Activated CD4-positive, alpha-beta T cell treated with anti-CD3 and anti-CD28 coated beads, Interleukin-2, Interleukin-6, amounts not matched to agents 100 ng/mL and 50 ng/mL, durations not matched to agents 16 hours and 8 hours (primary cell): ENCODE measurements around the gene PALM3.
"Not testable (repeated sequence)": the region's sequence is repeated elsewhere in the genome, so short reads cannot be mapped to it uniquely, and the experiment has no call there.

Experiments used
- DNase-seq: peaks from one replicate; pipeline ENCODE4 v3.0.0-alpha.2; 2020

The PALM3 gene

DNA sequence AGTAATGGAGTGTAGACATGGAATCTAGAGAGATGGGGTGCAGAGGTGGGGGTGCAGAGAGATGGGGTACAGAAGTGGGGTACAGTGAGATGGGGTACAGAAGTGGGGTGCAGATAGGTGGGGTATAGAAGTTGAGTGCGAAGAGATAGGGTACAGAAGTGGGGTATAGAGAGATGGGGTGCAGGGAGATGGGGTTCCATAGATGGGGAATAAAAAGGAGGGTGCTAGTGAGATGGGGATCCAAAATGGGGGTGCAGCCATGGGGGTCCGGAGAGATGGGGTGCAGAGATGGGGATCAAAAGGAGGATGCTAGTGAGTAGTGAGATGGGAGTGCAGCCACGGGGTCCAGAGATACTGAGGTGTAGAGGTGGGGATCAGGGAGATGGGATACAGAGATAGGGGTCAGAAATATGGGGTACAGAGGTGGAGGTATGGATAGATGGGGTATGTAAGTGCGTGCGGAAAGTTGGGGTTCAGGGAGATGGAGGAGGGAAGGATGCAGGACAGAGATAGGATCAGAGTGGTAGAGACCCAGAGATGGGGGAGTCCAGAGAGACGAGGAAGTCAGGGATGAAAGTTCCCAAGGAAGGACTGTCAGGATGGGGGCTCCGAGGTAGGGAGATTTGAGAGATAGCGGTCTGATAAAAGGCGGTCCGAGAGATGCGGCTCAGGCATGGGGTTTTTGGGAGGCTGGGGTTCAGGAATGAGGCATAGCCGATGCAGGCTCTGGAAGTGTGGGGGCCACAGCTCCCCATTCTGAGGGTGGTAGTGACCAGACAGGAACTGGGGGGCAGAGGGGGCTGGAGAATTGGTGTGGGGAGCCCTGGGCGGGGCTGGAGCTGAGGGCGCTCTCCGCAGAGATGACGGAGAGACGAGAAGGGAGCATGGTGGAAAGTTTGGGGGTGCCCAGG is 3.4 kb downstream of the PALM3 start:
- DNase-seq: no peak

DNA sequence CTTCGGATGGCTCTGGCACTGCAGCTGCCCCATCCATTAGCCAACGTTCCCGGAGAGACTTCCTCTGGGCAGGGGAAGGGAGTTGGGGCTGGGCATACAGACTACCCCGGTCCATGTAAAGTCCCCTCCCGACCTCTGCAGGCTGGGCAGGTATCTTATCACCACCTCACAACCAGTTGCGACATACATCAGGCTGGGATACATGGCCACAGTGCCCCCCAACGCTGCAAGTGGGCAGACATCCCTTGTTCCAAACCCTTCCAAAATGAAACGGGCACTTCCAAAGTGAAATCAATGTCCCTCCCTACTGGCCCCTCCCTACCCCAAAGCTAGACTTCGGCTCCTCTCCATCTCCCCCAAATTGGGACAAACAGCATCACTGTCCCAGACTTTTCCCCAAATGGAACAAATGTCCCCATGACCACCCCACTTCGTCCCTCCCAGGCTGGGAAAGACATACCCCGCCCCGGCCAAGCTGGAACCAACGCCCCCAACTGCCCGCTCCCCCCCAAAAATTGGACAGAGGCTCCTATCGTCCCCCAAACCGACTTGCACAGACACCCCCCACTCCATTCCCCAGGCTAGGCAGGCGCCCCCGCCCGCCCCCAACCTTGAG is 5.0 kb downstream of the PALM3 start:
- no peak for DNase-seq

DNA sequence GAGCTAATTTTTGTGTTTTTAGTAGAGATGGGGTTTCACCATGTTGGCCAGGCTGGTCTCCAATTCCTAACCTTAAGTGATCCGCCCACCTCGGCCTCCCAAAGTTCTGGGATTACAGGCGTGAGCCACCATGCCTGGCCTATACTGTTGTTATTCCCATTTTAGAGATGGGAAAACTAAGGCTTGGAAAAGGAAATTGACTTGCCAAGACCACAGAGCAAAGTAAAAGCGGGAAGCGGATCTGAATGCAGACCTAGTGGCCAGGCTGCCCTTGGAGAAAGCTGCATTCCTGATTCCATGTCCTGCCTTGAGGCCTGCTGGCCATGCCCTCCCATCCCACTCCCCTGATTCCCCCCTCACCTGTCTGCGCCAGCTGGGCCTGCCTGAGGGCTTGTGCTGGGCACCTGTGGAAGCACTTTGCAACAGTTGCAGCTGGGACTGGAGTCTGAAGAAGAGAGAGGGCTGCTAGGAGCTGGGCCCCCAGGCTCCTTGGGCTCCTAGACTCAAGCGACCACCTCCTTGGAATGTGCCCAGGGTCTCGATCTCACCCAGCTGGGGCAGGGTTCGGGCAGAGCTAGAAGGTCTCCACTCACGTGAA is 5.7 kb downstream of the PALM3 start:
- no peak for DNase-seq

DNA sequence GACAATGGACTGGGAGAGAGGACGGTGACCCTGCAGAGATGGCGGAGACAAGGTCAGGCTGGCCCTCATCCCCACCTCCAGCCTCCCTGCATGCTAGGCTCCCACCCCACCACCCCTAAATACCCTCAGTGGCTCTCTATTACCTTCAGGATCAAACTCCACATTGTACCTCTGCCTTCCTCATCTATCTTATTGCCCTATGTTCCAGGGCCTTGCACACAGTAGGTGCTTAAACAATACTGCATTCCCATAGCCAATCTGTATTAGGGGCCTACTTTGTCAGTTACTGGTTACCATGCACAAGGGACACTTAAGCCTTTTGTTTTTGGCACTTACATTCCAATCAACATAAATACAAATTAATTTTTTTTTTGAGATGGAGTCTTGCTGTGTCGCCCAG is 6.5 kb downstream of the PALM3 start:
- DNase-seq: no peak

DNA sequence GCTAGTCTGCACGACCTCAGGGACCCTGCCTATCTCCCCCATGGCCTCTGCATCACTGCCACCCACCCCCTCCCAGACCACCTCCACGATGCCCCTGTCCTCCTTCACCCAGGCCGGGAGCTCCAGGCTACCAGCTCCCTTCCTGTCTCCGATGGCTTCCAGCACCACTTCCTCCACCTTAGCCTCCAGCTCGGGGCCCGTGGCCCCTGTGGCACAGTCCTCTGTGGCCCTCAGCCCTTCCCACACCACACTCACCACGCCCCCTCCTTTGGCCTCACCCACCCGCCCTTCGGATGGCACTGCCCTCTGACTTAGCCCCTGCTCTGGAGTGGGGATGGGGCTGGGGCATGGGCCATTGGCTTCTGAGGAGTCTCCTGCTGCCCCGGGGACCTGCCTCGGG is 7.2 kb downstream of the PALM3 start:
- no peak for DNase-seq

DNA sequence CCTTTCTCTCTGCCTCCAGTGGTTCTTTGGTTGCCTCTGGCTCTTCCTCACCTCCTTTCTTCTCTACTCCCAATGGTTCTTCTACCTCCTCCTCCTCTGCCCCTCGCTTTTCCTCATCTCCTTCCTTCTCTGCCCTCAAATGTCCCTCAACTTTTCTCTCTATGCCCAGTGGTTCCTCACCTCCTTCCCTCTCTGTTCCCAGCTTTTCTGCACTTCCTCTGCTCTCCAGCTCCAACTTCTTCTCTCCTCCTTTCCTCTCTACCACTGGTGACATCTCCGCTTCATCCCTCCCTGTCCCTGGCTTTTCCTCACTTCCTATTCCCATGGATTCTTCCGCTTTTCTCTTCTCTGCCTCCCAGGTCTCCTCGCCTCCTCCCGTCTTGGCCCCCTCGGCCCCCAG is 7.8 kb downstream of the PALM3 start:
- DNase-seq: no peak

DNA sequence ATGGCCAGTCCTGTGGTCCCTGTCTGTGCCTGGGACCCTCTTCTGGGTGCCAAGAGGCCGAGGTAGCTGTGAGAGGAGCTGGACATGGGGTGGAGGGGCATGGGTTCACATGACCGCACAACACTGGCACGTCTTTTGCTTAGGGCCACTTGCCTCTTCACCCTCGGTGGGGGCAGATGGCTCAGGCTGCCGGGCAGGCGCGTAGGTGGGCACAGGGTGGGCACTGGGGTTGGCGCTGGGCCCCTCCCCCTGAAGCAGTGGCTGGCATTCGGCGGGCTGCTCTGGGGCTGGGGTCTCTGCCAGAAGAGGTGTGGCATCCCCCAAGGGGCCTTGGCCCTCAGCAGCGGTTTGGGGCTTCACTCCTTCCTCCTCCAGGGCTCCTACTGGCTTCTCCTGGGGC is 8.4 kb downstream of the PALM3 start:
- no peak for DNase-seq

DNA sequence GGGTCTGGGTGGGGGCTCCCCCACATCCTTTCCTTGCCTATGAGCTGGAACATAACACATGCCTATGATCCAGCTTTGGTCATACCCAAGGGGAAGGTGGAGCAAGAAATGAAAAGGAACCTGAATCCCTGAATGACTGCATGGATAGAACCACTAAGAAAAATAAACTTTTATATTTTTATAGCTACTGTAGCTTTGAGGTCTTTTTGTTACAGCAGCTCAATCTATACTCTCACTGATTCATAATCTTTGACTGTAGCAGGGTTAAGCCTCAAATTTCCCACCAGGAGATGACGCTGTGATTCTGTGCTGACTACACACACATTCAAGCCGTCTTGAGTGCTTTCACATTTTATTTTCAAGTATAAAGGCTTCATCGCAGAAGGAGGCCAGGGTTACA is 8.8 kb downstream of the PALM3 start:
- no peak for DNase-seq

DNA sequence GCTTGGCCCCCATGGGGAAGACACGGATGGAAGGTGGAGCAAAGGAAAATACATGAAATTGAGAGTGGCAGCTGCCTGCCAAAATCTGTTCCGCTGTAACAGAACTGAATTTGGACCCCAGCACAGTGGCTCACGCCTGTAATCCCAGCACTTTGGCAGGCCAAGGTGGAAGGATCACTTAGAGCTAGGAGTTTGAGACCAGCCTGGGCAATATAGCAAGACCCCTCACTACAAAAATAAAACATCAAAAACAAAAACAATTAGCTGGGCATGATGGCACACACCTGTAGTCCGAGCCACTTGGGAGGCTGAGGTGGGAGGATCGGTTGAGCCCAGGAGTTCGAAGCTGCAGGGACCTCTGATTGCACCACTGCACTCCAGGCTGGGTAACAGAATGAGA is 9.4 kb downstream of the PALM3 start:
- no peak for DNase-seq

DNA sequence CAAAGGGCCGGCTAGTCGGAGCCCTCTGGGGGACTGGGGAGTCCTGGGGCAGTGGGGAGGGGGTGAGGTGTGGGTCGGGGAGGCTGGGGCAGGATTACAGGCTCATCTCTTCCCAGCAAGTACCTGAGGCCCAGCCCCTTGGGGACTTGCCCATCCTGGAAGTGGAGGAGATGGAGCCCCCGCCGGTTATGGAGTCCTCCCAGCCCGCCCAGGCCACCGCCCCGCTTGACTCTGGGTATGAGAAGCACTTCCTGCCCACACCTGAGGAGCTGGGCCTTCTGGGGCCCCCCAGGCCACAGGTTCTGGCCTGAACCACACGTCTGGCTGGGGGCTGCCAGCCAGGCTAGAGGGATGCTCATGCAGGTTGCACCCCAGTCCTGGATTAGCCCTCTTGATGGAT is 9.9 kb downstream of the PALM3 start:
- DNase-seq: no peak

DNA sequence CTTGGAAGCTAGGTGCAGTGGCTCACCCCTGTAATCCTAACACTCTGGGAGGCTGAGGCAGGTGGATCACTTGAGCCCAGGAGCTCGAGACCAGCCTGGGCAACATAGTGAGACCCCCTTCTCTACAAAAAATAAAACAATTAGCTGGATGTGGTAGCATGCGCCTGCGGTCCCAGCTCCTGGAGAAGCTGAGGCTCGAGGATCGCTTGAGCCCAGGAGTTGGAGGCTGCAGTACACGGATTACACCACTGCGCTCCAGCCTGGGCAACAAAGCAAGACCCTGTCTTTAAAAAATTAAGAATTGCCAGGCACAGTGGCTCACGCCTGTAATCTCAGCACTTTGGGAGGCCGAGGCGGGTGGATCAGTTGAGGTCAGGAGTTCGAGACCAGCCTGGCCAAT is 10.9 kb downstream of the PALM3 start:
- DNase-seq: not testable (repeated sequence)

DNA sequence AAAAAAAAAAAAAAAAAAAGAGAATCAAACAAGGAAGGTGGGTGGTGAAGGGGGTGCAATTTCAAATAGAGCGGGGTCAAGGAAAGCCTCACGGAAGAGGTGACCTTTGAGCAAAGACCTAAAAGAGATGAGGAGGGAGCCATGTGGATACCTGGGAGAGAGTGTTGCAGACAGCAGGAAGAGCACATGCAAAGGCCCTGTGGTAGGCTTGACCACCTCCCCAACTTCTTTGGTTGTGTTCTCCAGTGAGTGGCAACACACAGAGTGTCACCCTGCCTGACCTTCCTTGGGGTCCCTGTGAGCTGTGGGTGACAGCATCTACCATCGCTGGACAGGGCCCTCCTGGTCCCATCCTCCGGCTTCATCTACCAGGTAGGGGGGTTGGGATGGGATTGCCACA is 11.4 kb downstream of the PALM3 start:
- DNase-seq: no peak

DNA sequence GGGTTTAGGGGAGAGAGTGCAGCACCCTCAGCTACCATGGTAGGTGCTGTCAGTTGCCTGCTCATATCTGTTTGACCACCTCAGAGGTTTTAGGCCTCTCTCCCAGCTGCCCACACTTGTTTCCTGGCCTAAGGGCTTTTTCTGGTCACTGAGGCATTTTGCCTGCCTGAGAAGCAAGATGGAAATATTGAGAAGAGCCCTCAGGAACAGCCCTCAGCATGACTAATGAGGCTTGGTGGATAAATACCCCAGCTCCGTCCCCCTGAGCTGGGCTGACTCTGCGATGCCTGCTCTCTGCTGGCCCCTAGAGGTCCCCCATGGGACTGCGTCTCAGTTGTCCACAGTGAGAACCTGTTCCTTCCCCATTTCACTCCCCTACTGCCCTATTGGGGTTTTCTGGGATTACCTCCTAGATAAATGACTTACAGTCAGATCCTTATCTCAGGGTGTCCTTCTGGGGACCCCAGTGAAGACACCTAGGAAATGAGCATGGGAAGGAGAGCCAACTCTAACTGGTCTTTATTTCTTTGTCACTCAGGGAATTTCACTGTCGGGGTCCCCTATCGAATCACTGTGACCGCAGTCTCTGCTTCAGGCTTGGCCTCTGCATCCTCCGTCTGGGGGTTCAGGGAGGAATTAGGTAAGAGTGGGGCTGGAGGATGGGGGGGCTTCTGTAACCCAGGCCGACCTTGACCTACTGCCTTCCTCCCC is 13.3 kb downstream of the PALM3 start:
- peak; percentile 80 for DNase-seq

DNA sequence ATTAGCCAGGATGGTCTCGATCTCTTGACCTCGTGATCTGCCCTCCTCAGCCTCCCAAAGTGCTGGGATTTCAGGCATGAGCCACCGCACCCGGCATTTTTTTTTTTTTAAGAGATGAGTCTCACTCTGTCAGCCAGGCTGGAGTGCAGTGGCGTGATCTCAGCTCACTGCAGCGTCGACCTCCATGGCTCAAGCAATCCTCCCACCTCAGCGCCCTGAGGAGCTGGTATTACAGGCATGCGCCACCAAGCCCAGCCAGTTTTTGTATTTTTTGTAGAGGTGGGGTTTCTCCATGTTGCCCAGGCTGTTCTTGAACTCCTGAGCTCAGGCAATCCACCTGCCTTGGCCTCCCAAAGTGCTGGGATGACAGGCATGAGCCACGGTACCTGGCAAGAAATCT is 14.0 kb downstream of the PALM3 start:
- not testable (repeated sequence) for DNase-seq

DNA sequence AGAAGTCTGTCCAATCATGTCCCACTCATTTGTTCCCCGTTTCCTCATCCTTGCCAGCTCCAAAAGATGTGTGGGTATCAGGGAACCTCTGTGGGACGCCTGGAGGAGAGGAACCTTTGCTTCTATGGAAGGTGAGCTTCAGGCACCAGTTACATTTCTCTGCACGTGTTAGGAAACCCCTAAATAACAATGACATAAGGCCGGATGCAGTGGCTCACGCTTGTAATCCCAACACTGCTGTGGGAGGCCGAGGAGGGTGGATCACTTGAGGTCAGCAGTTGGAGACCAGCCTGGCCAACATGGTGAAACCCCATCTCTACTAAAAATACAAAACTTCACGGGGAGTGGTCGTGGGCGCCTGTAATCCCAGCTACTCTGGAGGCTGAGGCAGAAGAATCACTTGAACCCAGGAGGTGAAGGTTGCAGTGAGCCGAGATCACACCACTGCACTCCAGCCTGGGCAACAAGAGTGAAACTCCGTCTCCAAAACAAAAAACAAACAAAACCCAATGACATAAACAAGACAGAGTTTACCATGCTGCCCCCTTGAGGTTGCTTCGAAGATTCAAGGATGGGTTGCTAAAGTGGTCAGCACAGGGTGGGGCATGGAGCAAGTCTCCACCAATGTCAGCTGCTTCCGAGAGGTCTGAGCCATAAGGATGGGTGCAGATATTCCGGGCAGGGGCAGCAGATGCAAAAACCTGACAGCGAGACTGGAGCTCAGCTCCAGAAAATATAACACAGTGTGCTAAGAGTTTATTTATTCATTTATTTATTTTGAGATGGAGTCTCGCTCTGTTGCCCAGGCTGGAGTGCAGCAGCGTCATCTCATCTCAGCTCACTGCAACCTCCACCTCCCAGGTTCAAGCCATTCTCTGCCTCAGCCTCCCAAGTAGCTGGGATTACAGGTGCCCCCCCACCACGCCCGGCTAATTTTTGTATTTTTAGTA is 18.9 kb downstream of the PALM3 start:
- peak; percentile 62 for DNase-seq

DNA sequence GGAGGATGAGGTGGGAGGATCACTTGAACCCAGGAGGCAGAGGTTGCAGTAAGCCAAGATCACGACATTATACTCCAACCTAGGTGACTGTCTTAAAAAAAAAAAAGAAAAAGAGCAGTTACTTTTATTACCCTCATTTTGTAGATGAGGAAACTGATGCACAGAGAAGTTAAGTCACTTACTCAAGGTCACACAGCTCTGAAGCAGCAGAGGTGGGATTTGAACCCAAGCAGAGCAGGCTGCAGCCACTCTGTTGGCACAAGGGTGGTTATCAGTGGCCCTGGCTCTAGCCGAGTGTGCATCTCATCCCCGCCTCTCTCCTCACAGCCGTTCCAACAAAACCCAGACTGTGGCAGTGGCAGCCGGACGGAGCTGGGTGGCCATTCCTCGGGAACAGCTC is 22.7 kb downstream of the PALM3 start:
- DNase-seq: no peak

DNA sequence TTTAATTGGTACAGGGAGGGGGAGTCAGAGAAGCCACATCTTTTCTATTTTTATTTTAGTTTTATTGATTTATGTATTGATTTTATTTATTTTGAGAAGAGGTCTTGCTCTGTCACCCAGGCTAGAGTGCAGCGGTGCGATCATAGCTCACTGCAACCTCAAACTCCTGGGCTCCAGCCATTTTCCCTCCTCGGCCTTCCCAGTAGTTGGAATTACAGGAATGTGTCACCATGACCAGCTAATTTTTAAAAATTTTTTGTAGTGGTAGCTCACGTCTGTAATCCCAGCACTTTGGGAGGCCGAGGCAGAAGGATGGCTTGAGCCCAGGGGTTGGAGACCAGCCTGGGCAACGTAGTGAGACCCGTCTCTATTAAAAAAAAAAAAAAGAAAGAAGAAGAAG is 26.2 kb downstream of the PALM3 start:
- no peak for DNase-seq

DNA sequence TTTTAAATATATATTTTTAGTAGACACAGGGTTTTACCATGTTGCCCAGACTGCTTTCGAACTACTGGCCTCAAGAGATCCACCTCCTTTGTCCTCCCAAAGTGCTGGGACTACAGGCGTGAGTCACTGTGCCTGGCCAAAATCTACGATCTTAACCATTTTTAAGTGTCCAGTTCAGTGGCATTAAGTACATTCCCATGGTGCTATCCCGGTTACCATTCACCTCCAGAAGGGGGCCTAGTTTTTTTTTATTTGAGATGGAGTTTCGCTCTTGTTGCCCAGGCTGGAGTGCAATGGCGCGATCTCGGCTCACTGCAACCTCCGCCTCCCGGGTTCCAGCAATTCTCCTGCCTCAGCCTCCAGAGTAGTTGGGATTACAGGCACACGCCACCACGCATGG is 26.7 kb downstream of the PALM3 start:
- not testable (repeated sequence) for DNase-seq

DNA sequence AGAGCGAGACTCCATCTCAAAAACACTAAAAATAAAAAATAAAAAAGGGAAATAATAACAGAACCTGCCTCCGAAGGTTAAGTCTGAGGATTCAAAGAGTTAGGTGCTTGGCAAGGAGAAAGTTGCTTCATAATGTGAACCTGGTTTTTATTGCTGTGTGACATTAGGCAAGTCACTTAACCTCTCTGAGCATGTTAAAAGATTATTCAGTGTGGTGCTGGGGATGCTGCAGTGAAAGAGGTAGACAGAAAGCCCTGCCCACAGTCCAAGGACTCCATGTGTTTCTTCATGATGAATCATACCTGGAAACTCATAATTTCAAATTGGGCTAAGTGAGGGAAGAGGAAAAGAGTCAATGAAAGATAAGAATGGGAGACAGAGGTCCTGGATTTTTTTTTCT is 27.9 kb downstream of the PALM3 start:
- DNase-seq: no peak

DNA sequence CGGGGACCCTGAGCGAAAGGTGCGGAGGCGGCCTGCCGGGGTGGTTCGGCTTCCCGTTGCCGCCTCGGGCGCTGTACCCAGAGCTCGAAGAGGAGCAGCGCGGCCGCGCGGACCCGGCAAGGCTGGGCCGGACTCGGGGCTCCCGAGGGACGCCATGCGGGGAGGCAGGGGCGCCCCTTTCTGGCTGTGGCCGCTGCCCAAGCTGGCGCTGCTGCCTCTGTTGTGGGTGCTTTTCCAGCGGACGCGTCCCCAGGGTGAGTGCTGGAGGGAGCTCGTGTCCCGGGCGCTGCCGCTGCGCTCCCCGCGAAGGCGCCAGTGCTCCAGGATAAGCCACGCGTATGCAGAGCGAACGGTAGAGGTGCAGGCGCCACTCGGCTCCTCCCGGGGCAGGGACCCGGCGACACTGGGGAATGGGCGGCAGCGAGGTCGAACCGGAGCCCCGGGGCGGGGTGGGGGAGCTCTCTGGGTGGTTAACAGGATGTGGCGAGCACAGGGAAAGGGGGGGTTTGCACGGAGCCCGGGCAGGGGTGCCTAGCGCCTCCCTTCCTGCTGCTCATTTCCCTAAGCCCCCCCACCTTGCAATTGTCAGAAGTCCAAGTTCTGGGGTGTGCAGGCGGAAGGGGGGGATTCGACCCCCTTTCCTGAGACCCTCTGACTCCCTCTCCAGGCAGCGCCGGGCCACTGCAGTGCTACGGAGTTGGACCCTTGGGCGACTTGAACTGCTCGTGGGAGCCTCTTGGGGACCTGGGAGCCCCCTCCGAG is 30.0 kb downstream of the PALM3 start, which contains the start of gene IL27RA:
IL27RA (plus strand) TSS at position 44 of the 762 bp plus-strand sequence; CDS start at position 155, 111 bp downstream.
- peak; percentile 77 for DNase-seq

DNA sequence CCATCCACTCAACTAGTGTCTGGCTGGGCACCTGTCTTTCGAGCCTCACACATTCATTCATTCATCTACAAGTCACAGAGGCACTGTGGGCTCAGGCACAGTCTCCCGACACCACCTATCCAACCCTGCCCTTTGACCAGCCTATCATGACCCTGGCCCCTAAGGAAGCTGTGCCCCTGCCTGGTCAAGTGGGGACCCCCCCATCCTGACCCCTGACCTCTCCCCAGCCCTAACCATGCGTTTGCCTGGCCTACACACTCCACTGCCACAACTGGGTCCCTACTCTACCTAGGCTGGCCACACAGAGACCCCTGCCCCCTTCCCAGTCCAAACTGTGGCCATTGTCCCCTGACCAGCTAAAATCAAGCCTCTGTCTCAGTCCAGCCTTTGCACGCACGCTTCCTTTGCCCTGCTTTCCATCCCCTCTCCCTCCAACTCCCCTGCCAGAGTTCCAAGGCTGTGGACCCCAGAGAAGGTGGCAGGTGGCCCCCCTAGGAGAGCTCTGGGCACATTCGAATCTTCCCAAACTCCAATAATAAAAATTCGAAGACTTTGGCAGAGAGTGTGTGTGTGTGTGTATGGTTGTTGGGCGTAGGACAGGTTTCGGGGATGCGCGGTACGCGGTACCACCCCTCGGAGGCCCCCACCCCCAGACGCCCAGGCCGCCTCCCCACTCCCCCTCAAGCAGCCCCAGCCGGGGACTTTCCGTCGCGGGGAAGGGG is 30.7 kb downstream of the PALM3 start:
- no peak for DNase-seq
